Measurements from ENCODE around the gene HVCN1.
A peak's percentile ranks its signal among the peaks of the same experiment; 100 is the strongest.
"Not testable (repeated sequence)": the region's sequence is repeated elsewhere in the genome, so short reads cannot be mapped to it uniquely, and the experiment has no call there.

The HVCN1 gene

DNA sequence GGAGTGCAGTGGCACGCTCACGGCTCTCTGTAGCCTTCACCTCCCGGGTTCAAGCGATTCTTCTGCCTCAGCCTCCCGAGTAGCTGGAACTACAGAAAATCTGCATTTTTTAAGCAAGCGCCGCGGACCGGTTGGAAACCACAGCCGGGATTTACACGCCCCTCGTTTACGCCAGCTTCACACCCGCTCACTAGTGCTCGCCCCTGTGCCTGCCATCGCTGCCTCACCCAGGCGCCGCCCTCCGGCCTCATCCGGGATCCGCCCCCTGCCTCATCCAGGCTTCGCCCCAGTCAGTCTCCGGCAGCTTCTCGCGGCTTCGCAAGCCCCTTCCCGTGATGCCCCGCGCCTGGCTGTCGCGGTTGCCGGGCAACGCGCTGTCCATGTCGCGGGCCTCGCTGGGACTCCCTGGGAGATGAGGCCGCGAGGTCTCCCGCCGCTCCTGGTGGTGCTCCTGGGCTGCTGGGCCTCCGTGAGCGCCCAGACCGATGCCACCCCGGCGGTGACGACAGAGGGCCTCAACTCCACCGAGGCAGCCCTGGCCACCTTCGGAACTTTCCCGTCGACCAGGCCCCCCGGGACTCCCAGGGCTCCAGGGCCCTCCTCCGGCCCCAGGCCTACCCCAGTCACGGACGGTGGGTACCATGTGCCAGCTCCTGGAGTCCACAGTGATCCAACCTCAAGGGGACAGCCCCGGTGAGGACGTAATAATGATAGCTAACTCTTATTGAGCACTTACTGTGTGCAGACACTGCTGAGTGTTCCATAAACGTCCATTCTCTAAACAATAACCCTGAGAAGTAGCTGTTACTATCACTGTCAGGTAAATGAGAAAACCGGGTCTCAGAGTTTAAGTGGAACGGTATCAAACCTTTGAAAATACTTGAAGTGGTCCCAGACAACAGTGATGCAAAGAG is 74.9 kb downstream of the HVCN1 start, which contains the start of gene TCTN1:
TCTN1 (plus strand) TSS at position 359 of the 914 bp plus-strand sequence; CDS start at position 413, 54 bp downstream.
- Histone ChIP-seq H3K27ac (ENCODE audit: low read depth, low read length) (no peak within 1 kb of the TSS), H3K27me3 (ENCODE audit: control insufficient read depth, insufficient read depth, low read length) (no peaks in the 10 kb centered on the region), H3K36me3 (ENCODE audit: control insufficient read depth, insufficient read depth, low read length) (no peaks in the 10 kb centered on the region), H3K4me3 (ENCODE audit: low read depth, low read length) (peak within 1 kb of the TSS; percentile 85), H3K9ac (ENCODE audit: low read length) (peak within 1 kb of the TSS; percentile 66), H3K9me3 (ENCODE audit: control insufficient read depth, insufficient read depth, low read depth, low read length) (no peaks in the 10 kb centered on the region), H3K4me1 (ENCODE audit: control insufficient read depth, insufficient read depth, low read length) (peaks cover 6% of the 10 kb centered on the region; the same call in 1 of the 2 replicates)

DNA sequence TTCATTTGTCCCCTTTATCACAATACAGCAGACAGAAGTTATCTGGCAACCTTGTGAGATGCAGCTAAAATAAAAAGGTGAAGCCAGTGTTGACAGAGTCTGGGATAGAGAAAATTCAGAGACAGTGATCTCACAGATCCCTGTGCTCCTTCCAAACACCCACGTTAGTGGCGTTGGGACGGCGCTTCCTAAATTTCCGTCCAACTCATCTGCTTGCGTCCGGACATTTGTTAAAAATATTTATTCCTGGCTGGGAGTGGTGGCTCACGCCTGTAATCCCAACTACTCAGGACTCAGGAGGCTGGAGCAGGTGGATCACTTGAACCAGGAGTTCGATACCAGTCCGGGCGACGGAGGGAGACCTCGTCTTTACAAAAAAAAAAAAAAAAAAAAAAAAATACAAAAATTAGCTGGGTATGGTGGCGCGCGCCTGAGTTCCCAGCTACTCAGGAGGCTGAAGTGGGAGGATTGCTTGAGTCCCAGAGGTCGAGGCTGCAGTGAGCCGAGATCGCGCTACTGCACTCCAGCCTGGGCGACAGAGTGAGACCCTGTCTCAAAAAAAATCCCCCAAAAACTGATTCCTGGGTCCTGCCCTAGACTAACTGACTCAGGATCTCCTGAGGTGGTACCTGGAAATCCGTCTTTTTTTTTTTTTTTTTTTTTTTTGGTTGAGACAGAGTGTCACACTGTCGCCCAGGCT is 75.7 kb downstream of the HVCN1 start:
- Histone ChIP-seq H3K27me3 (ENCODE audit: control insufficient read depth, insufficient read depth, low read length) (no peaks in the 10 kb centered on the region), H3K27ac (ENCODE audit: low read depth, low read length) (no peak overlapping the region), H3K9ac (ENCODE audit: low read length) (peak overlapping the region; percentile 51), H3K9me3 (ENCODE audit: control insufficient read depth, insufficient read depth, low read depth, low read length) (no peaks in the 10 kb centered on the region), H3K4me3 (ENCODE audit: low read depth, low read length) (peak overlapping the region; percentile 85), H3K36me3 (ENCODE audit: control insufficient read depth, insufficient read depth, low read length) (no peaks in the 10 kb centered on the region), H3K4me1 (ENCODE audit: control insufficient read depth, insufficient read depth, low read length) (peaks cover 6% of the 10 kb centered on the region; the same call in 1 of the 2 replicates)

DNA sequence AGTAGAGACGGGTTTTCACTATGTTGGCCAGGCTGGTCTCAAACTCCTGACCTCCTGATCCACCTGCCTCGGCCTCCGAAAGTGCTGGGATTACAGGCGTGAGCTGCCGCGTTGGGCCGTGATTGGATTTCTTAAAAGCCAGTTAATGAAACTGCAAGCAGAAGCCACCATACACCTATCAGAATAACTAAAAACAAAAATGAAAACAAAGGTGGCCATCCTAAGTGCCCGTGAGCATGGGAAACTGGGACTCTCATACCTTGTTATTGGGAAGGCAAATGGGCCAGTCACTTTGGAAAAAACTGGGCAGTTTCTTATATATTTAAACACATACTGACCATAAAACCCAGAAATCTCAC is 82.7 kb downstream of the HVCN1 start:
- Histone ChIP-seq H3K9me3 (ENCODE audit: control insufficient read depth, insufficient read depth, low read depth, low read length) (no peaks in the 10 kb centered on the region), H3K4me3 (ENCODE audit: low read depth, low read length) (no peak overlapping the region), H3K36me3 (ENCODE audit: control insufficient read depth, insufficient read depth, low read length) (no peaks in the 10 kb centered on the region), H3K9ac (ENCODE audit: low read length) (no peak overlapping the region), H3K4me1 (ENCODE audit: control insufficient read depth, insufficient read depth, low read length) (no peaks in the 10 kb centered on the region), H3K27me3 (ENCODE audit: control insufficient read depth, insufficient read depth, low read length) (no peaks in the 10 kb centered on the region), H3K27ac (ENCODE audit: low read depth, low read length) (no peak overlapping the region)

GRCh38 chr12:110602085-110602814 is 86.7 kb downstream of the HVCN1 start:
- not testable (repeated sequence) for H3K4me3 ChIP-seq (ENCODE audit: low read depth, low read length); H3K9me3 ChIP-seq (ENCODE audit: control insufficient read depth, insufficient read depth, low read depth, low read length); H3K27me3 ChIP-seq (ENCODE audit: control insufficient read depth, insufficient read depth, low read length); H3K4me1 ChIP-seq (ENCODE audit: control insufficient read depth, insufficient read depth, low read length); H3K36me3 ChIP-seq (ENCODE audit: control insufficient read depth, insufficient read depth, low read length); H3K27ac ChIP-seq (ENCODE audit: low read depth, low read length); H3K9ac ChIP-seq (ENCODE audit: low read length)

- Histone ChIP-seq H3K4me1 (ENCODE audit: control insufficient read depth, insufficient read depth, low read length) (no peaks in the 10 kb centered on the region), H3K9me3 (ENCODE audit: control insufficient read depth, insufficient read depth, low read depth, low read length) (no peaks in the 10 kb centered on the region), H3K9ac (ENCODE audit: low read length) (no peak overlapping the region), H3K27ac (ENCODE audit: low read depth, low read length) (no peak overlapping the region), H3K36me3 (ENCODE audit: control insufficient read depth, insufficient read depth, low read length) (no peaks in the 10 kb centered on the region), H3K27me3 (ENCODE audit: control insufficient read depth, insufficient read depth, low read length) (no peaks in the 10 kb centered on the region), H3K4me3 (ENCODE audit: low read depth, low read length) (no peak overlapping the region)
These were observed 88.7 kb downstream of the HVCN1 start for GRCh38 chr12:110600254-110600653.

- Histone ChIP-seq H3K36me3 (ENCODE audit: control insufficient read depth, insufficient read depth, low read length) (no peaks in the 10 kb centered on the region), H3K4me3 (ENCODE audit: low read depth, low read length) (no peak overlapping the region), H3K27me3 (ENCODE audit: control insufficient read depth, insufficient read depth, low read length) (no peaks in the 10 kb centered on the region), H3K9me3 (ENCODE audit: control insufficient read depth, insufficient read depth, low read depth, low read length) (no peaks in the 10 kb centered on the region), H3K9ac (ENCODE audit: low read length) (no peak overlapping the region), H3K27ac (ENCODE audit: low read depth, low read length) (no peak overlapping the region), H3K4me1 (ENCODE audit: control insufficient read depth, insufficient read depth, low read length) (no peaks in the 10 kb centered on the region)
These were observed 89.6 kb downstream of the HVCN1 start for GRCh38 chr12:110599334-110599733.
